Anterior cingulate cortex (tissue), 58 donors: ENCODE data around the gene SMARCA4.
A peak's percentile ranks its signal among the peaks of the same experiment; 100 is the strongest.

ENCODE experiments used
- DNase-seq, 58 donors: peaks; one replicate each; lab custom pipeline; 2025; lab: John Stamatoyannopoulos, UW

SMARCA4 gene

DNA sequence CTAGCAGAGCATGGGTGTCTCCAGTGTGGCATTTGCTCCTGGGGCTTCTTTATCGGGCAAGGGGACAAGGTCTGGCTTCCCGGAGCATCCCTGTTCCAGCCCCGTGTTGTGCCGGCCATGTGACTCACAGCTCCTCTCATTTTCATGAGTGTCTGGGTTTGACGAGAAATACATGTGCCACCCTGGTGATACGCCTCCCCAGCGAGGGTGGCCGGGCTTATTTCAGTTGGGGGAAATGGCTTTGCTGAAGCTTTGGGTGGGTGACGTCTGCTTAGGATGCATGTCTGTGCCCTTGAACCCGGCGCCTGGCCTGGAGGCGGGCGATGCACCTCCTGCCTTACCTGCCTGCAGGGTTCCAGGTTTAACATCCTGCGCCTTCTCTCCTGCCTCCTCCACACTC, 66.6 kb downstream of the SMARCA4 start:
- no peak for DNase-seq

DNA sequence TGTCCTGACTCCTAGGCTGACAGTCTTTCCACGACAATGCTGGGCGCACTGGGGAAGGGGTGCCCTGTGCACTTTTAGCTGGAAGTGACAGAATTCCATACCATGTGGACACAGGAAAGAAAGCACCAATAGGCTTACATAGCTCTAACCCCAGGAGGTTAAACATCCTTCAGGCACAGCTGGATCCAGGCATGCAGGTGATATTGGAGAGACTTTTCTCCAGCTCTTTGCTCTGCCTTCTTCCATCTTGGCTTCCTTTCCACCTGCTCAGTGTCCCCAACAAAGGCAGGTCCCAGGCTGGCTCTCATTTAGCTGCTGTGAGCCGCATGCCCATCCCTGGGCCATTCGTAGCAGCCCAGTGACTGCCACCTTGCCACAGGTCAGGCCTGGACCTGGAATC, 67.3 kb downstream of the SMARCA4 start:
- no peak for DNase-seq

- no peak for DNase-seq
Measured at GRCh38 chr19:11031421-11032070, 70.7 kb downstream of the SMARCA4 start.

- DNase-seq: no peak
Measured at GRCh38 chr19:11033251-11033650, 72.4 kb downstream of the SMARCA4 start.

DNA sequence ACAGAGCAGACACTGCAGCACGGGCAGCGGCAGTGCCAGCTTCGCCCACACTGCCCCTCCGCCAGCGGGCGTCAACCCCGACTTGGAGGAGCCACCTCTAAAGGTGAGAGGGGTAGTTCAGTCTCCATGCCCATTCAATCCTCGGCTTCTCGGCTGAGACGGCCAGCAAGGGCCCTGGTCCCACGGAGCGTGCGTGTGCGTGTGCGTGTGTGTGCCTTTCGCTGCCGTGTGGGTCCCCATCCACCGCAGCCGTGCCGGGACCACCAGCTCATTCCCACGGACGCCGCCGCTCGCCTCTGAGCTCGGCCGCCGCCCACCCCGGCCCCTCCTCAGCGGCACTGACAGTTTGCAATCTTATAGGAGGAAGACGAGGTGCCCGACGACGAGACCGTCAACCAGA, 72.9 kb downstream of the SMARCA4 start:
- DNase-seq: no peak

DNA sequence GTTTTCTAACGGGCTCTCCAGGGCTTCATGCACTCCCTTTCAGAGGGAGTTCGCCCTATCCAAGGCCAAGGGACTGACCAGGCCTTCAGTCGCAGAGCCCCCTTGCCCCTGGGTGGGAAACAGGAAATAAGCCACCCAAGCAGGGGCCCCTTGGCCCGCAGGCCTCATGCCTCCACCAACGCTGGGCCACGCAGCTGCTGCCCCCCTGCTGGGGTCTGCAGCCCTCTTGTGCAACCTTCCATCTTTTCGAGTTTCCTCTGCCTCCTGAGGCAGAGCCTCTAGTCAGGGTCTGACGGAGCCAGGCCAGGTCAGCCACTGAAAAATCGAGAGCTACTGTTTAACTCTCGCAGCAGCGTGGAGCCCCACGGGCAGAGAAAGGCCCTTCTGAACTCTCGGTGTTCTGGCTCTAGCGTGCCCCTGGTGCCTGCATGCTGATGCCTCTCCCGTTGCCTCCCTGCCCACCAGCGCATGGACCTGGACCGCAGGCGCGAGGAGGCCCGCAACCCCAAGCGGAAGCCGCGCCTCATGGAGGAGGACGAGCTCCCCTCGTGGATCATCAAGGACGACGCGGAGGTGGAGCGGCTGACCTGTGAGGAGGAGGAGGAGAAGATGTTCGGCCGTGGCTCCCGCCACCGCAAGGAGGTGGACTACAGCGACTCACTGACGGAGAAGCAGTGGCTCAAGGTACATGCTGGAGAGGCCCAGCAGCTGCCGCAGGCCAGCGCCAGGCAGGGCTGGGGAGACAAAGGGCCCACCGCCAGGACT, 73.8 kb downstream of the SMARCA4 start:
- DNase-seq: no peak

DNA sequence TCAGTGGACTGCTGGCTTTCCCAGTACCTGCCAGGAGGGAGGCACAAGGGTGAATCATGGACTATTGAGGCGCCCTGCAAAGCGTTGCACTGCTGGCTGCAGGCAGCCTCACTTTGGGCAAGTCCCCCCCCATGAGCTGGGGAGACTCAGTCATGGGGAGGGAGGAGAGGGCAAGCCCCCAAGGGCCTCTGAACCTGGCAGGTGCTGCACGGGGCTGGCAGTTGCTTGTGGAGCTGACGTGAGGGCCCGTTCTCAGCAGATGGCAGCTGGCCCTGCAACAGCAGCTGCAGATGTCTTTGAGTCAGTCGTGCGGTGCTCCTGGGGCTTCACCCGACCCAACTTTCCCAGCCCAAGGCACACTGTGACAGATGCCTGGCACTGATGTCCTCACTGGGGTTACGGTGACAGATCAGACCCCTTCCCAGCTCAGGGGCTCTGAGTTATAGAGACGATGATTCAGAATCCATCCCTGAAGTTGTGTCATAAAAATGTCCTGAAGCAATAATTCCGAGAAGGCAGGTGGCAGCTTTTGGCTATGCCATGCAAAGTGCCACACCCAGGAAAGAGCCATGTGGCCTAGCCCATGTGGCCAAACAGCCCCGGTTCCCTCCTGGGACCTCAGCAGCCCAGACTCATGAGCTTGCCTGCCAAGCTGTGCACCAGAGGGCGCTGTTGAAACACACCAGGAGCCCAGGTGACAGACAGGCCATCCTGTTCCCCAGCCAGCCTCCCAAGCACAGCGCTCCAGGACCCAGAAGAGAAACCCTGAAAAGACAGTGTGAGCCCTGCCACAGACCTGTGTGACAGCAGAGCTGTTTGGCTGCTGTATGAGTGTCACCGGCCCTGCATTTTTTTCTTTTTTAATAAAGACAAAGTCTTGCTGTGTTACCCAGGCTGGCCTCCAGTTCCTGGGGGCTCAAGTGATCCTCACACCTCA, 74.9 kb downstream of the SMARCA4 start:
- DNase-seq: peak in 56 of 58 donors; percentile 1 to 85 (median 56)

DNA sequence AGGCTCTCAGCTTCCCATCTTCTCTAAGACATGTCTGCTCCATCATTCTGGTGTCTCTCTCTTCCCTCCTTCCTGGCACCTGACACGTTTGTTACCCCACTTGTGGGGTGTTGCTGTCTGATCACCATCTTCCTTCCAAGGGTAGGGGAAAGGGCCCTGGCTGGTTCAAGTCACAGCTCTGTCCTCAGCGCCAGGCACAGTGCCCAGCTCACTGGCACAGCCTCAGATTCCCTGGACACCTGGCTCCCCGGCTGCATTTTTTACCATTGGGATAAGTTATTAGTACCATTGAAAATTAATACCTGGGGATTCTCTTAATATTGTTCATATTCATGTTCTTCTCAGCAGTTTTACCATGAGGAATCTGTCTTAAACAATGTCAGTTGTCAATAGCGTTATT, 77.7 kb downstream of the SMARCA4 start:
- DNase-seq: peak in 1 of 58 donors; percentile 4

GRCh38 chr19:11041194-11041593, 80.4 kb downstream of the SMARCA4 start:
- DNase-seq: no peak

GRCh38 chr19:11041966-11042627, 81.3 kb downstream of the SMARCA4 start:
- DNase-seq: no peak

DNA sequence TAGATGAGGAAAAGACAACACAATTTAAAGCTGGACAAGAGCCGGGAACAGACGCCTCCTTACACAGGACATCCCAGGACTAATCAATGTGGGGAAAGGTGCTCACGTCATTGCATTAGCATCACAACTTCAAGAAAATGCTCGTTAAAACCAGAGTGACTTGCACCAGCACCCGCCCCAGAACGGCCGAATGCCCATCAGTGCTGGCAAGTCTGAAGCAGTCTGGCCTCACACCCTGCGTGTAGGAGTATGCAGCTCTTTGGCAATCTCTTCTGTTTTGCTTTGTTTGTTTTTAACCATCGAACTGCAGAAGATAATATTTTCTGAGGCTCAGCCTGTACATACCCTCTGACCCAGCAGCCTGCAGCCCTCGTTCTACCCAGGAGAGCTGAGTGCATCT, 83.6 kb downstream of the SMARCA4 start:
- no peak for DNase-seq

DNA sequence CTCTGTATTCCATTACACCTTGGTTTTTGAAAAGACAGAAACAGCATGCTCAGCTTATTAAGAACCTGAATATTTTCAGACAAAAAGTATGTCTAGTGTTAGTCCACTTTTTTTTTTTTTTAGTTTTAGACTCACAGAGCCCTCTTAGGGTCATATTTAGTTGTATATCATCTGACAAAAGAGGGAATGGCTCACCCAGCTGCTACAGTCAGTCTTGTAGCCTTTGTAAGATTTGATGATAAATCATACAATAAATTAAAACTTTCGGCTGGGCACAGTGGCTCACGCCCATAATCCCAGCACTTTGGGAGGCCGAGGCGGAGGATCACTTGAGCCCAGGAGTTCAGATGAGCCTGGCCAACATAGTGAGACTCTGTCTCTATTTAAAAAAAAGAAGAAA, 84.7 kb downstream of the SMARCA4 start:
- DNase-seq: no peak

GRCh38 chr19:11046605-11047354, 86.0 kb downstream of the SMARCA4 start:
- no peak for DNase-seq

GRCh38 chr19:11047866-11048265, 87.0 kb downstream of the SMARCA4 start:
- DNase-seq: no peak

GRCh38 chr19:11050323-11051114, 89.7 kb downstream of the SMARCA4 start:
- DNase-seq: peak in 2 of 58 donors; percentile 4 to 18

GRCh38 chr19:11053817-11054195, 93.0 kb downstream of the SMARCA4 start:
- no peak for DNase-seq

DNA sequence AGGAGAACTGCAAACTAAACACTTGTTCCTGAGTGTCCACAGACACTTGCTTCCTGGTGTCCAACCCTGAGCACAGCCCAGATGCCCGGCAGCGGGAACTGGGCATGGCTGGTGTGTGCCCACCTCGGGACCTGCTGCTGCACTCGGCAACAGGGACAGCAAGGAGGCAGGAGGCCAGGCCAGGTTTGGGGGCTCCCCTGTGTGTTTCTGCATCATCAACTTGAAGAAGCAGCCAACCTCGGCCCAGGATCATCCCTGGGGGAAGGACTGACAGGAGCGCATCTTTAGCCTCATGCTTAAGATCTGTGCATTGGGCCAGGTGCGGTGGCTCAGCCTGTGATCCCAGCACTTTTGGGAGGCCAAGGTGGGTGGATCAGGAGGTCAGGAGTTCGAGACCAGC, 93.4 kb downstream of the SMARCA4 start:
- no peak for DNase-seq

GRCh38 chr19:11054628-11055027, 93.8 kb downstream of the SMARCA4 start:
- DNase-seq: no peak
